Measurements from ENCODE around the gene CEP350. TPM values are rescaled to one million over a fixed set of nuclear protein-coding genes. Genes with fewer than 3 reads are reported as not detected.

The CEP350 gene
- total and polyA plus RNA-seq, 2 of the 13 experiments (the other 11 are each of a cell fraction or from before 2014, with no cell fraction given), result 7.6 to 35.9 TPM

DNA sequence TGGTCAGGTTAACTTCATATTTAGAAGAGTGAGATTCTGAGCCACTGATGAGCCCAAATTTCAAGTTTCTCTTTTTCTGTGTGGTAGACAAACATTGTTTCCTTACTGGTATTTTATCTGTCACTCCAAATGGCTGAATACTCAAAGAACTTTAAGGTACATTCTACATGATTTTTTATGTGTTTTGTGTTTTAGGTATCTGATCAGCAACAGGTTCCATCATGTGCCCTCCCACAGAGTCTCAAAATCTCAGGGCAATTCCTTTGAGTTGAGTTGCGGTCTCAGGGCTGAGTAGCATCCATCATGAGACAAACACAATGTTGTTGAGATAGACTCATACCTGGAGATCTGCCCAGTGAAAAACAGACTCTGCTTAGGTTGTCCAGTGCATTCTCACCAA is 14.7 kb upstream of the CEP350 start:
- BruUV-seq (replicated peaks), result no TSS peak
- in situ Hi-C loops (cut with HindIII; ENCODE audit: extremely low pct_ligation_motif_present, low pct_unique_long_range_greater_than_20kb), result no loop called here
- ATAC-seq (no peak), FAIRE-seq (no peak), DNase-seq (ENCODE audit: low spot score) (no peak)
- Histone ChIP-seq H3K9me3 (ENCODE audit: low read length) (no peaks in the 10 kb centered on the region), H2AFZ (ENCODE audit: low read length) (no peak overlapping the region), H3K36me3 (replicated peaks in 1 of 2; ENCODE audit: control insufficient read depth in 1 of 2, insufficient read depth in 2 of 2, low read length in 2 of 2) (no peaks in the 10 kb centered on the region), H3K27me3 (ENCODE audit: control insufficient read depth in 1 of 2, insufficient read depth in 2 of 2, low read length in 2 of 2) (no peaks in the 10 kb centered on the region), H3K4me2 (ENCODE audit: low read depth, low read length) (no peak overlapping the region), H3K4me1 (ENCODE audit: insufficient read depth, low read length) (no peaks in the 10 kb centered on the region), H4K20me1 (ENCODE audit: insufficient read depth, low read length) (no peaks in the 10 kb centered on the region), H3K4me3 (replicated peaks in 1 of 3; ENCODE audit: insufficient read depth in 1 of 3, low read depth in 2 of 3, low read length in 3 of 3) (no peak overlapping the region), H3K79me2 (ENCODE audit: insufficient read depth, low read length) (no peaks in the 10 kb centered on the region), H3K9ac (ENCODE audit: insufficient read depth, low read depth, low read length) (no peak overlapping the region), H3K27ac (ENCODE audit: extremely low read length, insufficient read depth, low read length) (no peak overlapping the region)
- TF ChIP-seq ZNF891 (CRISPR knock-in tag; IDR thresholded peaks at IDR 0.05) (no peak), ZNF567 (CRISPR knock-in tag; IDR thresholded peaks at IDR 0.05; ENCODE audit: borderline replicate concordance) (no peak), MXD1 (CRISPR knock-in tag; IDR thresholded peaks at IDR 0.05) (no peak), ZC3H4 (CRISPR knock-in tag; IDR thresholded peaks at IDR 0.05; ENCODE audit: borderline replicate concordance) (no peak), FOXO4 (CRISPR knock-in tag; conservative IDR thresholded peaks at IDR 0.05) (no peak), ZNF142 (CRISPR knock-in tag; IDR thresholded peaks at IDR 0.05) (no peak), PAX8 (CRISPR knock-in tag; IDR thresholded peaks at IDR 0.05; ENCODE audit: borderline replicate concordance) (no peak), ZNF605 (CRISPR knock-in tag; IDR thresholded peaks at IDR 0.05) (no peak), JDP2 (CRISPR knock-in tag; IDR thresholded peaks at IDR 0.05; ENCODE audit: borderline replicate concordance) (no peak), SYNCRIP (IDR thresholded peaks at IDR 0.05; ENCODE audit: insufficient read depth, low read depth, low read length) (no peak), CEBPB (IDR thresholded peaks at IDR 0.05; ENCODE audit: borderline replicate concordance, low read depth, low read length) (no peak), PPARG (CRISPR knock-in tag; conservative IDR thresholded peaks at IDR 0.05) (no peak)
- ChIA-PET CTCF (ENCODE audit: low intra/inter-chr PET ratio, low total read pairs) (no interaction called here), POLR2A (no interaction called here)
- 100% methylated on average over 1 of the region's 1 CpG for WGBS (ENCODE audit: low lambda C conversion rate)
- intact Hi-C loops (cut with micrococcal nuclease; ENCODE audit: unreplicated experiment), result no loop called here
